ENCODE measurements around the gene KAZALD1. TPM values are rescaled to one million over a fixed set of nuclear protein-coding genes. Genes with fewer than 3 reads are reported as not detected.

The KAZALD1 gene
- total RNA-seq, 1 donor from 2014 or later, result 2.0 TPM

- no peak for DNase-seq (ENCODE audit: low read depth)
- Histone ChIP-seq H3K4me3 (ENCODE audit: low read depth, low read length) (no peak overlapping the region), H3K27me3 (ENCODE audit: control insufficient read depth, insufficient read depth, low read length) (peaks cover 62% of the 10 kb centered on the region), H3K36me3 (ENCODE audit: control insufficient read depth, insufficient read depth, low read length) (no peaks in the 10 kb centered on the region)
- TF ChIP-seq CTCF (IDR thresholded peaks at IDR 0.05; ENCODE audit: insufficient read depth, low read length, poor library complexity, severe bottlenecking), result no peak
Observed at GRCh38 chr10:101097881-101098280, 36.1 kb downstream of the KAZALD1 start.

- Histone ChIP-seq H3K4me3 (ENCODE audit: low read depth, low read length) (no peak overlapping the region), H3K27me3 (ENCODE audit: control insufficient read depth, insufficient read depth, low read length) (peaks cover 42% of the 10 kb centered on the region), H3K36me3 (ENCODE audit: control insufficient read depth, insufficient read depth, low read length) (no peaks in the 10 kb centered on the region)
- DNase-seq (ENCODE audit: low read depth), result no peak
- TF ChIP-seq CTCF (IDR thresholded peaks at IDR 0.05; ENCODE audit: insufficient read depth, low read length, poor library complexity, severe bottlenecking), result no peak
Observed at GRCh38 chr10:101099901-101100300, 38.1 kb downstream of the KAZALD1 start.

GRCh38 chr10:101101372-101101881, 39.6 kb downstream of the KAZALD1 start:
- H3K27me3 ChIP-seq (ENCODE audit: control insufficient read depth, insufficient read depth, low read length), result peaks cover 33% of the 10 kb centered on the region
- no peak overlapping the region for H3K4me3 ChIP-seq (ENCODE audit: low read depth, low read length)
- H3K36me3 ChIP-seq (ENCODE audit: control insufficient read depth, insufficient read depth, low read length), result no peaks in the 10 kb centered on the region
- DNase-seq (ENCODE audit: low read depth), result no peak
- TF ChIP-seq CTCF (IDR thresholded peaks at IDR 0.05; ENCODE audit: insufficient read depth, low read length, poor library complexity, severe bottlenecking), result no peak

GRCh38 chr10:101103430-101103829, 41.6 kb downstream of the KAZALD1 start:
- TF ChIP-seq CTCF (IDR thresholded peaks at IDR 0.05; ENCODE audit: insufficient read depth, low read length, poor library complexity, severe bottlenecking), result no peak
- Histone ChIP-seq H3K36me3 (ENCODE audit: control insufficient read depth, insufficient read depth, low read length) (no peaks in the 10 kb centered on the region), H3K27me3 (ENCODE audit: control insufficient read depth, insufficient read depth, low read length) (peaks cover 29% of the 10 kb centered on the region), H3K4me3 (ENCODE audit: low read depth, low read length) (no peak overlapping the region)
- DNase-seq (ENCODE audit: low read depth), result no peak

GRCh38 chr10:101106351-101106750, 44.6 kb downstream of the KAZALD1 start:
- no peak for DNase-seq (ENCODE audit: low read depth)
- no peak overlapping the region for H3K4me3 ChIP-seq (ENCODE audit: low read depth, low read length)
- no peak for TF ChIP-seq CTCF (IDR thresholded peaks at IDR 0.05; ENCODE audit: insufficient read depth, low read length, poor library complexity, severe bottlenecking)
- peaks cover 28% of the 10 kb centered on the region for H3K27me3 ChIP-seq (ENCODE audit: control insufficient read depth, insufficient read depth, low read length)
- H3K36me3 ChIP-seq (ENCODE audit: control insufficient read depth, insufficient read depth, low read length), result no peaks in the 10 kb centered on the region

GRCh38 chr10:101107771-101108170, 46.0 kb downstream of the KAZALD1 start:
- no peak for DNase-seq (ENCODE audit: low read depth)
- no peaks in the 10 kb centered on the region for H3K36me3 ChIP-seq (ENCODE audit: control insufficient read depth, insufficient read depth, low read length)
- no peak for TF ChIP-seq CTCF (IDR thresholded peaks at IDR 0.05; ENCODE audit: insufficient read depth, low read length, poor library complexity, severe bottlenecking)
- no peak overlapping the region for H3K4me3 ChIP-seq (ENCODE audit: low read depth, low read length)
- H3K27me3 ChIP-seq (ENCODE audit: control insufficient read depth, insufficient read depth, low read length), result peaks cover 22% of the 10 kb centered on the region
